ENCODE measurements around the gene NKX2-4. TPM values are rescaled to one million over a fixed set of nuclear protein-coding genes. Genes with fewer than 3 reads are reported as not detected.

NKX2-4 gene
- polyA plus RNA-seq, 1 of the 3 experiments (the other 2 are of a cell fraction) = not detected

GRCh38 chr20:21391972-21392352 is 5.4 kb downstream of the NKX2-4 start:
- Histone ChIP-seq H3K27me3 (ENCODE audit: insufficient read depth) (peaks cover 22% of the 10 kb centered on the region), H3K79me2 (ENCODE audit: insufficient read depth) (no peaks in the 10 kb centered on the region), H3K9ac (no peak overlapping the region), H3K4me3 (ENCODE audit: low read depth in 2 of 2, low read length in 1 of 2) (no peak overlapping the region), H3K36me3 (replicated peaks in 1 of 2; ENCODE audit: control insufficient read depth in 1 of 2, insufficient read depth in 2 of 2, low read length in 1 of 2) (peaks cover 19 to 39% of the 10 kb centered on the region in 2 experiments), H2AFZ (ENCODE audit: low read depth) (no peak overlapping the region), H3K9me2 (no peaks in the 10 kb centered on the region), H3K4me2 (no peak overlapping the region), H3K4me1 (ENCODE audit: control insufficient read depth in 1 of 2, insufficient read depth in 2 of 2, low read depth in 1 of 2, low read length in 1 of 2) (no peaks in the 10 kb centered on the region; a peak in 1 of 4 replicates), H3F3A (replicated peaks; ENCODE audit: insufficient read depth) (peaks cover 11% of the 10 kb centered on the region), H3K9me3 (no peaks in the 10 kb centered on the region), H4K20me1 (ENCODE audit: insufficient read depth) (no peaks in the 10 kb centered on the region), H3K27ac (ENCODE audit: low read depth in 2 of 2, low read length in 1 of 2) (no peak overlapping the region)
- DNase-seq = no peak
- TF ChIP-seq SIN3A (IDR thresholded peaks at IDR 0.05; ENCODE audit: borderline replicate concordance, low read depth, low read length) = no peak
- no peak for TF ChIP-seq NFIC (IDR thresholded peaks at IDR 0.05; ENCODE audit: borderline replicate concordance)
- TF ChIP-seq MXI1 (IDR thresholded peaks at IDR 0.05; ENCODE audit: low read depth, low read length) = no peak
- TF ChIP-seq, protein P1, sequence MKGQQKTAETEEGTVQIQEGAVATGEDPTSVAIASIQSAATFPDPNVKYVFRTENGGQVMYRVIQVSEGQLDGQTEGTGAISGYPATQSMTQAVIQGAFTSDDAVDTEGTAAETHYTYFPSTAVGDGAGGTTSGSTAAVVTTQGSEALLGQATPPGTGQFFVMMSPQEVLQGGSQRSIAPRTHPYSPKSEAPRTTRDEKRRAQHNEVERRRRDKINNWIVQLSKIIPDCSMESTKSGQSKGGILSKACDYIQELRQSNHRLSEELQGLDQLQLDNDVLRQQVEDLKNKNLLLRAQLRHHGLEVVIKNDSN (IDR thresholded peaks at IDR 0.05; ENCODE audit: borderline replicate concordance, low read depth) = no peak
- no peak for TF ChIP-seq CHD2 (IDR thresholded peaks at IDR 0.05; ENCODE audit: low read length, partially characterized antibody)
- TF ChIP-seq ELF1 (IDR thresholded peaks at IDR 0.05) = no peak
- TF ChIP-seq FOSL2 (IDR thresholded peaks at IDR 0.05; ENCODE audit: borderline replicate concordance, low read depth) = no peak
- TF ChIP-seq REST (IDR thresholded peaks at IDR 0.05; ENCODE audit: low read depth, low read length) = no peak
- no peak for TF ChIP-seq GABPA (IDR thresholded peaks at IDR 0.05; ENCODE audit: low read depth)
- TF ChIP-seq GATA2 (CRISPR knock-in tag; IDR thresholded peaks at IDR 0.05) = no peak
- TF ChIP-seq, protein P2, sequence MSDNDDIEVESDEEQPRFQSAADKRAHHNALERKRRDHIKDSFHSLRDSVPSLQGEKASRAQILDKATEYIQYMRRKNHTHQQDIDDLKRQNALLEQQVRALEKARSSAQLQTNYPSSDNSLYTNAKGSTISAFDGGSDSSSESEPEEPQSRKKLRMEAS (IDR thresholded peaks at IDR 0.05; ENCODE audit: low read depth) = no peak
- no peak for TF ChIP-seq NRF1 (IDR thresholded peaks at IDR 0.05; ENCODE audit: low read depth, low read length)
- no peak for TF ChIP-seq YY1 (IDR thresholded peaks at IDR 0.05; ENCODE audit: low read depth)
- TF ChIP-seq EP300 (IDR thresholded peaks at IDR 0.05; ENCODE audit: borderline replicate concordance in 1 of 2, low read depth in 1 of 2, low read length in 1 of 2) = no peak
- no peak for TF ChIP-seq RAD21 (IDR thresholded peaks at IDR 0.05; ENCODE audit: low read length)
- TF ChIP-seq POLR2AphosphoS5 (IDR thresholded peaks at IDR 0.05; ENCODE audit: low read depth, low read length) = no peak
- no peak for TF ChIP-seq USF2 (IDR thresholded peaks at IDR 0.05; ENCODE audit: borderline replicate concordance, low read depth, low read length)
- TF ChIP-seq TEAD4 (IDR thresholded peaks at IDR 0.05; ENCODE audit: borderline replicate concordance, insufficient read depth) = no peak
- 87% methylated on average over 10 of the region's 10 CpGs for WGBS (ENCODE audit: low lambda C conversion rate)
- ChIA-PET CTCF (interaction anchor here (1.2 to 4.2 kb wide), 2 partner anchors 156 to 567 kb away, joined by 3 to 22 read pairs; no protein-coding TSS in a partner anchor), POLR2A (no interaction called here)
